ENCODE results near the gene ZNF483.

DNA sequence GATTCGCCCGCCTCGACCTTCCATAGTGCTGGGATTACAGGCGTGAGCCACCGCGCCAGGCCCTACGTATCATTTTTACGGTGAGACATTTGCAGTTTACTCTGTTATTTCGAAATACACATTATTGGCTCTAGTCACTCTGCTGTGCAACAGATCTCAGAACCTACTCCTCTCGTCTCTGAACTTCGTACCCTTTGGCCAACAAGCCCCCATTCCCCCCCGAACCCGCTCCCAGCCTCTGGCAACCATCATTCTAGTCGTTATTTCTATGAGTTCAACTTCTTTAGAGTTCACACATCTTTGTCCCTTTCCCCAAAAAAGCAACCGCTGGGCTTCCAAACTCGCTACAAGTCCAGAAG lies 73.7 kb downstream of the ZNF483 start:
- TF ChIP-seq YY1 (IDR thresholded peaks at IDR 0.05; ENCODE audit: insufficient read depth, insufficient read length), result no peak
- TF ChIP-seq ZNF274 (IDR thresholded peaks at IDR 0.05; ENCODE audit: low read depth, low read length), result no peak
- no peak for TF ChIP-seq SUZ12 (IDR thresholded peaks at IDR 0.05; ENCODE audit: extremely low read depth, insufficient read depth, insufficient read length)
